K562 (cell line): Measurements from ENCODE around the gene TRDMT1. TPM values are rescaled to one million over a fixed set of nuclear protein-coding genes. Genes with fewer than 3 reads are reported as not detected.

Experiments used
- ATAC-seq: fragments of 200-7000 bp; cut with Tn5 transposase; 3 replicates; pipeline ENCODE4 v1.9.1; 2020; ENCODE audit warnings: moderate library complexity
- BruUV-seq: library from RNA; stranded (reverse); fragments of 400-500 nt; replicated peaks from 2 replicates; lab custom pipeline; 2021; lab: Mats Ljungman, UMichigan
- CTCF ChIA-PET: fragments of 300-600 bp; formaldehyde crosslinking; extraction: SDS; loops from one replicate; lab custom pipeline; 2021; ENCODE audit warnings: low intra/inter-chr PET ratio; lab: Yijun Ruan, JAX
- POLR2A ChIA-PET: fragments of 300-600, 350-650 bp; sonication (Branson Sonifier 250); formaldehyde crosslinking; extraction: SDS; loops from one replicate; lab custom pipeline; 2021; ENCODE audit warnings: antibody characterized with exemption, inconsistent platforms; lab: Yijun Ruan, JAX
- DNase-seq, 4 experiments: peaks; one replicate each; pipeline versions ENCODE4 v3.0.0 to v3.0.0-alpha.2; 2011 to 2018; ENCODE audit warnings: low spot score in 3 of 4, mixed read lengths in 3 of 4; ENCODE audit errors: extremely low read depth in 1 of 4
- FAIRE-seq: peaks from 2 replicates; lab custom pipeline; 2011; peaks lifted over from hg19 to GRCh38; lab: Jason Lieb, UNC
- H2AFZ ChIP-seq: 2 replicates; pipeline ENCODE4 v1.6.0; 2011; ENCODE audit warnings: low read depth, low read length, control low read depth, inconsistent platforms
- H3K27ac ChIP-seq: fragments of 200-600 bp; 3 replicates; pipeline ENCODE4 v1.8.0; 2011; ENCODE audit warnings: low read depth, mild to moderate bottlenecking, control low read depth, inconsistent platforms, low read length, moderate library complexity, mixed read lengths; ENCODE audit errors: extremely low read depth
- H3K27me3 ChIP-seq, 2 experiments: fragments of 300-600 bp in 1 of 2; 2 replicates in 1 of 2; 3 replicates in 1 of 2; pipeline versions ENCODE4 v1.6.0 to v1.8.0; 2011; ENCODE audit warnings: inconsistent platforms in 2 of 2, low read length in 2 of 2, mild to moderate bottlenecking in 1 of 2, mixed read lengths in 1 of 2, moderate library complexity in 1 of 2; ENCODE audit not compliant: control insufficient read depth in 2 of 2, insufficient read depth in 2 of 2
- H3K36me3 ChIP-seq: fragments of 300-600 bp; 3 replicates; pipeline ENCODE4 v1.8.0; 2011; ENCODE audit warnings: mild to moderate bottlenecking, low read length, inconsistent platforms; ENCODE audit not compliant: control insufficient read depth, insufficient read depth
- H3K4me1 ChIP-seq, 2 experiments: fragments of 200-600 bp in 1 of 2; replicated peaks in 1 of 2; 2 replicates in 1 of 2; 3 replicates in 1 of 2; pipeline versions ENCODE4 v1.5.1 to v1.8.0; 2011; ENCODE audit warnings: inconsistent platforms in 2 of 2, low read length in 2 of 2, mild to moderate bottlenecking in 1 of 2, mixed read lengths in 1 of 2, moderate library complexity in 1 of 2; ENCODE audit not compliant: control insufficient read depth in 2 of 2, insufficient read depth in 2 of 2
- H3K4me2 ChIP-seq: 2 replicates; pipeline ENCODE4 v1.6.1; 2011; ENCODE audit warnings: low read length, control low read depth, inconsistent platforms, mixed read lengths; ENCODE audit not compliant: insufficient read depth
- H3K4me3 ChIP-seq: fragments of 200-600 bp; sonication (generic), shearing (Covaris generic); 2 replicates; pipeline ENCODE4 v1.5.1; 2016; ENCODE audit warnings: control low read depth, inconsistent platforms
- H3K79me2 ChIP-seq: fragments of 200-600 bp; 3 replicates; pipeline ENCODE4 v1.8.0; 2011; ENCODE audit warnings: low read length, inconsistent platforms; ENCODE audit not compliant: control insufficient read depth, insufficient read depth
- H3K9ac ChIP-seq, 2 experiments: 2 replicates each; pipeline versions ENCODE4 v1.6.0 to v1.6.1; 2011; ENCODE audit warnings: low read depth in 2 of 2, low read length in 2 of 2, control low read depth in 1 of 2, inconsistent platforms in 1 of 2, mild to moderate bottlenecking in 1 of 2, mixed read lengths in 1 of 2; ENCODE audit not compliant: insufficient read depth in 1 of 2
- H3K9me1 ChIP-seq: one replicate; pipeline ENCODE4 v1.6.0; 2011; ENCODE audit warnings: inconsistent platforms, mild to moderate bottlenecking, low read length, moderate library complexity; ENCODE audit not compliant: control insufficient read depth, insufficient read depth
- H3K9me3 ChIP-seq: replicated peaks from 2 replicates; pipeline ENCODE4 v1.5.1; 2011; ENCODE audit warnings: low read depth, low read length, inconsistent platforms; ENCODE audit not compliant: control insufficient read depth, insufficient read depth
- H4K20me1 ChIP-seq: replicated peaks from 2 replicates; pipeline ENCODE4 v1.6.1; 2011; ENCODE audit warnings: low read length, inconsistent platforms, mixed read lengths; ENCODE audit not compliant: control insufficient read depth, insufficient read depth
- CBFA2T3 ChIP-seq: fragments of 450-650 bp; IDR thresholded peaks from 2 replicates; pipeline ENCODE4 v1.6.1; 2017
- KLF1 ChIP-seq: fragments of 450-650 bp; IDR thresholded peaks from 2 replicates; pipeline ENCODE4 v1.6.1; 2016; ENCODE audit warnings: missing genetic modification characterization, missing compliant biosample characterization
- L3MBTL2 ChIP-seq: fragments of 450-650 bp; IDR thresholded peaks from 2 replicates; pipeline ENCODE4 v1.6.1; 2016; ENCODE audit warnings: mild to moderate bottlenecking, moderate library complexity
- TFE3 ChIP-seq: fragments of 450-650 bp; formaldehyde crosslinking; IDR thresholded peaks from 2 replicates; pipeline ENCODE4 v1.4.0; 2020; ENCODE audit warnings: mild to moderate bottlenecking, mixed read lengths
- ZNF12 ChIP-seq: sonication (generic); formaldehyde crosslinking; IDR thresholded peaks from 2 replicates; pipeline ENCODE4 v1.4.0; 2020; ENCODE audit warnings: mild to moderate bottlenecking, missing genetic modification reagents
- ZNF407 ChIP-seq: fragments of 450-650 bp; IDR thresholded peaks from 2 replicates; pipeline ENCODE4 v1.6.1; 2016; ENCODE audit warnings: low read depth
- ZNF766 ChIP-seq: fragments of 200-800 bp; sonication (Bioruptor generic); conservative IDR thresholded peaks from 2 replicates; pipeline ENCODE4 v1.6.1; 2016; ENCODE audit warnings: missing genetic modification characterization, missing compliant biosample characterization
- WGBS: fragments of 100-300 bp; shearing (Covaris generic); methylation state at CpG from one replicate; pipeline ENCODE4 v1.1.6; 2016; ENCODE audit warnings: low coverage, mixed read lengths; ENCODE audit not compliant: insufficient coverage; ENCODE audit errors: missing lambda C conversion rate; 5-methylcytosine and 5-hydroxymethylcytosine counted together
- in situ Hi-C: fragments of 300-500 bp; cut with MboI; formaldehyde crosslinking; loops from 4 replicates; pipeline ENCODE4 v1.15.0; 2018; ENCODE audit warnings: inconsistent platforms, mixed read lengths
- intact Hi-C: fragments of 100-400 bp; cut with micrococcal nuclease; formaldehyde crosslinking; loops from 2 replicates; pipeline ENCODE4 v1.14.2; 2022
- polyA plus RNA-seq, 8 experiments: library from polyadenylated mRNA; depleted of rRNA in 4 of 8; stranded (reverse) in 5 of 8; unstranded in 3 of 8; fragments of >200 nt; fragmentation: Nextera tagmentation in 2 of 8; fragmentation: Illumina TruSeq in 1 of 8; extraction: Ambion mirVana in 2 of 8; extraction: Trizol in 1 of 8; gene quantifications; 2 replicates each; pipeline versions ENCODE4 v1.2.1 to v1.2.3, GENCODE V29; 2011 to 2014; ENCODE audit warnings: inconsistent platforms in 1 of 8, missing spikeins in 1 of 8
- total RNA-seq, 7 experiments: library from RNA; depleted of rRNA in 6 of 7; stranded (reverse); fragments of >200 nt in 6 of 7; fragmentation: Illumina TruSeq in 2 of 7; extraction: Trizol in 2 of 7; gene quantifications; 2 replicates each; pipeline versions ENCODE4 v1.2.1 to v1.2.3, GENCODE V29; 2011 to 2021; ENCODE audit warnings: low replicate concordance in 1 of 7
- TF ChIP-seq, protein P1 (sequence below): fragments of 250-450 bp; sonication (Bioruptor Pico); IDR thresholded peaks from 2 replicates; pipeline ENCODE4 v1.8.0; 2022; ENCODE audit warnings: inconsistent platforms, mild to moderate bottlenecking, moderate library complexity, borderline replicate concordance
- TF ChIP-seq, protein P2 (sequence below): sonication (generic); formaldehyde crosslinking; IDR thresholded peaks from 2 replicates; pipeline ENCODE4 v1.8.0; 2022; ENCODE audit warnings: missing genetic modification reagents, mild to moderate bottlenecking, moderate library complexity, borderline replicate concordance

Gene TRDMT1
- total and polyA plus RNA-seq, 9 of the 15 experiments (the other 6 are each of a cell fraction or from before 2014, with no cell fraction given) = 5.4 to 12.6 (median 9.3) TPM

DNA sequence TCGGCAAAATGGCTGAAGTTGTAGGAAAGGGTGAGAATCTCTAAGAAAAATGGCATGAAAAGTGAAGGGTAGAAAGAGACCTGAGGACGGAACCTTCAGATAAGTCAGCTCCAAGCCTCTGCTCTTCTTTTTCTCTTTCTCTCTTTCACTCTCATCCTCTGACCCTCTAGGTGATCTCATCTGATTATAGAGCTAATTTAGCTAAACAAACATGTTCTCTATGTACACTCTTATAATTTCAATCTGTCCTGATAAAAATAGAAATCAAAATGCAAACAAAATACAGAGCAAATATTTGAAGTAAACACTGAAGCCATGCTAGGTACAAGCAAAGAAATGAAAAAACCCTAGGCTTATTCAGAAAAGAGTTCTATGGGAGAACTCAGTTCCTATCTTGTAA, 57.4 kb downstream of the TRDMT1 start:
- H2AFZ ChIP-seq = no peak overlapping the region
- H3K4me1 ChIP-seq = 0 out of 5 replicates have a peak, but pooled peaks cover 0 to 3% of the 10 kb centered on the region in 2 experiments
- in situ Hi-C loops = no loop called here
- no TSS peak for BruUV-seq
- no peaks in the 10 kb centered on the region for H3K9me3 ChIP-seq
- no peak for FAIRE-seq
- H3K9me1 ChIP-seq = no peaks in the 10 kb centered on the region
- 69% methylated on average over 2 of the region's 2 CpGs for WGBS
- intact Hi-C loops = loop anchor here (10.0 kb wide), 1 partner anchor 189 kb away; no protein-coding TSS in a partner anchor
- CTCF ChIA-PET = no interaction called here
- H3K9ac ChIP-seq = no peak overlapping the region
- no peak overlapping the region for H3K27ac ChIP-seq
- H3K4me3 ChIP-seq = no peak overlapping the region
- H3K4me2 ChIP-seq = no peak overlapping the region
- ATAC-seq = no peak
- H3K27me3 ChIP-seq = no peaks in the 10 kb centered on the region
- H3K36me3 ChIP-seq = no peaks in the 10 kb centered on the region
- no peaks in the 10 kb centered on the region for H4K20me1 ChIP-seq
- H3K79me2 ChIP-seq = no peaks in the 10 kb centered on the region
- no peak for DNase-seq
- POLR2A ChIA-PET = interaction anchor here (1.9 kb wide), 1 partner anchor 12 kb away, joined by 5 read pairs; no protein-coding TSS in a partner anchor
- TF ChIP-seq ZNF407 (no peak), TFE3 (no peak), KLF1 (no peak), ZNF766 (CRISPR knock-in tag) (no peak), ZNF12 (CRISPR knock-in tag) (no peak), CBFA2T3 (no peak), L3MBTL2 (no peak)
- TF ChIP-seq, protein P1, sequence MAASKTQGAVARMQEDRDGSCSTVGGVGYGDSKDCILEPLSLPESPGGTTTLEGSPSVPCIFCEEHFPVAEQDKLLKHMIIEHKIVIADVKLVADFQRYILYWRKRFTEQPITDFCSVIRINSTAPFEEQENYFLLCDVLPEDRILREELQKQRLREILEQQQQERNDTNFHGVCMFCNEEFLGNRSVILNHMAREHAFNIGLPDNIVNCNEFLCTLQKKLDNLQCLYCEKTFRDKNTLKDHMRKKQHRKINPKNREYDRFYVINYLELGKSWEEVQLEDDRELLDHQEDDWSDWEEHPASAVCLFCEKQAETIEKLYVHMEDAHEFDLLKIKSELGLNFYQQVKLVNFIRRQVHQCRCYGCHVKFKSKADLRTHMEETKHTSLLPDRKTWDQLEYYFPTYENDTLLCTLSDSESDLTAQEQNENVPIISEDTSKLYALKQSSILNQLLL (CRISPR knock-in tag) = no peak
- TF ChIP-seq, protein P2, sequence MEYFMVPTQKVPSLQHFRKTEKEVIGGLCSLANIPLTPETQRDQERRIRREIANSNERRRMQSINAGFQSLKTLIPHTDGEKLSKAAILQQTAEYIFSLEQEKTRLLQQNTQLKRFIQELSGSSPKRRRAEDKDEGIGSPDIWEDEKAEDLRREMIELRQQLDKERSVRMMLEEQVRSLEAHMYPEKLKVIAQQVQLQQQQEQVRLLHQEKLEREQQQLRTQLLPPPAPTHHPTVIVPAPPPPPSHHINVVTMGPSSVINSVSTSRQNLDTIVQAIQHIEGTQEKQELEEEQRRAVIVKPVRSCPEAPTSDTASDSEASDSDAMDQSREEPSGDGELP (CRISPR knock-in tag) = no peak
